Measurements from ENCODE around the gene COL11A2. TPM values are rescaled to one million over a fixed set of nuclear protein-coding genes. Genes with fewer than 3 reads are reported as not detected.

Gene COL11A2
- total RNA-seq, 2 experiments from 2014 or later = 1.9 to 2.0 TPM

DNA sequence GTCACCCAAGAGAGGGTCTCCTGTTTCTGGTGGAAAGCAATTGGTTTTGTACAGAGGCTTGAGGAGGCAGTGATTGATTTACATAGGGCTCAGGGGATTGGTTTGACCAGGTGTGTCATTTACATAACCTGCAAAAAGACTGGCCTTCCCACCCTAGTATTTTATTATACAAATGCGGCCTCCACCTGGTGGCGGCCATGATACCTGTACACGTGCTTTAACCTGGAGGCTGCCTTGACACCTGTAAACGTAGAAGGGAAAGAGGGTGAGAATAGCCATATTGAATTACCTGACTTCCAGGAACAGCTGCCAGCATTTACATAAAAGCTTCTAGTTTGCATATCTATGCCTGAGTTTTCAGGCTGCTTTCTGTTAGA, 67.8 kb downstream of the COL11A2 start:
- Mint-ChIP-seq H3K4me1 (no peaks in the 10 kb centered on the region), H3K9me3 (ENCODE audit: low read depth) (peaks cover 2% of the 10 kb centered on the region), H3K27me3 (peaks cover 7% of the 10 kb centered on the region), H3K4me3 (no peak overlapping the region), H3K27ac (no peak overlapping the region), H3K36me3 (ENCODE audit: low read depth) (peaks cover 1% of the 10 kb centered on the region)
- ChIA-PET CTCF (interaction anchor here (0.6 to 8.0 kb wide), 20 partner anchors 10 to 168 kb away, joined by 3 to 77 read pairs (median 4); partner anchors contain the start of genes B3GALT4, RPS18 and VPS52), POLR2A (no interaction called here)
- intact Hi-C loops (cut with DNase I, micrococcal nuclease) = loop anchor here in 1 of 2 experiments (10.0 kb wide), 1 partner anchor 70 kb away; the partner anchor contains the start of gene COL11A2
- ATAC-seq (no peak), DNase-seq (no peak)

DNA sequence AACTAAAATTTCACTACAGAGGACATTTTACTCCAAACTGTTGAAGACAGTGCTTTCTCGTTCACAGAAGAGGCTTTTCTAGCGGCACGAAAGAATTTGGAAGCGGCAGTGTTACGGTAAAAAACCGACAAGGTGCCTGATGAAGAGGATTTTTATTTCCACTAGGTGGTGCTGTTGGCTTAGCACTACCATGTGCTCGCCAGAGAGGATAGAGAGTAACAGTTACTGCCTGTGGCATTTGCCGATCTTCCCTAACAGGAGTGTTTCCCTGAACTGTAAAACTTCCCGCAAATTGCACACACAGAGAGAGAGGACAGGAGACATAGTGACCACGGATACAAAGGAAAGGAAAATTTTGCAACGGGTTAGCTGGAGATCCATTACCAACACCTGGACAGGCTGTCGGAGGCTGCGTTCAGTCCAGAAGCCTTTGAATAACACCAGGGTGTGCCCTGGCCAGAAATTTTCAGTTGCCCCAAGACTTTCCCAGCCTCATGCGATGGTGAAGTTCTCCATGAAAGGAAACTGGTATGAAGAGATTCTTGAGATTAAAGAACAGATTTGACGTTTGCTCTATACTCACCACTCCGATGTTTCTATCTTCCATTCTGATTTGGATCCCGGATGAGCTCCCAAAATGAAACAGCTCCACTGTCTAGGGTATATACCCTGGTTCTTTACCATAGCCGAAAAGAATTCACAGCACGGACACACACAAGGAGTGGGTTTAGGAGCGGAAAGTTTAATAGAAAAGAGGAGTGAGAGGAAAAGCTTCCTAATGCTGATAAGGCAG, 68.3 kb downstream of the COL11A2 start:
- peaks cover 2% of the 10 kb centered on the region for H3K9me3 Mint-ChIP-seq (ENCODE audit: low read depth)
- peaks cover 7% of the 10 kb centered on the region for H3K27me3 Mint-ChIP-seq
- H3K4me1 Mint-ChIP-seq = no peaks in the 10 kb centered on the region
- peaks cover 1% of the 10 kb centered on the region for H3K36me3 Mint-ChIP-seq (ENCODE audit: low read depth)
- ChIA-PET CTCF (interaction anchor here (0.6 to 8.0 kb wide), 17 partner anchors 9 to 168 kb away, joined by 3 to 77 read pairs (median 4); partner anchors contain the start of genes B3GALT4, RPS18 and VPS52), POLR2A (no interaction called here)
- peak; percentile 71 for ATAC-seq
- intact Hi-C loops (cut with DNase I, micrococcal nuclease) = loop anchor here (1.0 to 10.0 kb wide), 5 partner anchors 24 to 124 kb away; partner anchors contain the start of gene COL11A2 (in 1 of the 2)
- peak; percentile 51 for DNase-seq
- no peak overlapping the region for H3K4me3 Mint-ChIP-seq
- H3K27ac Mint-ChIP-seq = no peak overlapping the region

DNA sequence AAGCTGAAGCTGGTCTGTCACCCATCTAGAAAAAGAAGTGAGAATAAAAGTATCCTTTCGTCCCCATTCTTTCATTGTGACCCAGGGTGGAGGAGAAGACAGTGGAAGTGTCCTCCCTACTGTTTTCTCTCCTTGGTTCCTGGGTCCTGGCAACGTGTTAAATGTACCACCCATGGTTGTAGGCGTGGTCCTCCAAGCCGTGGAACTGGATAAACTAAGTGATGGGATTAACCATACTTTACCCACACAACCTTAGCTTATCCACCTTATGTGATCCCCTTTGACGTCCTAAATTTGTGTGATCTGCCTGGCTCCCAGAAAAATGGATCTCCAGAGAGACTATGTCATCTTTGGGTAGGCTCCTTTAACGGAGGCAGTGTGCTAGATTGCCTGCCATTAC, 69.1 kb downstream of the COL11A2 start:
- ChIA-PET POLR2A (no interaction called here), CTCF (interaction anchor here (0.6 to 8.0 kb wide), 3 partner anchors 14 to 125 kb away, joined by 3 to 77 read pairs (median 4); no protein-coding TSS in a partner anchor)
- H3K4me3 Mint-ChIP-seq = no peak overlapping the region
- H3K27me3 Mint-ChIP-seq = peaks cover 7% of the 10 kb centered on the region
- intact Hi-C loops (cut with DNase I, micrococcal nuclease) = loop anchor here (1.0 to 10.0 kb wide), 5 partner anchors 25 to 125 kb away; partner anchors contain the start of gene COL11A2 (in 1 of the 2)
- peaks cover 1% of the 10 kb centered on the region for H3K36me3 Mint-ChIP-seq (ENCODE audit: low read depth)
- peaks cover 2% of the 10 kb centered on the region for H3K9me3 Mint-ChIP-seq (ENCODE audit: low read depth)
- ATAC-seq (no peak), DNase-seq (no peak)
- H3K27ac Mint-ChIP-seq = no peak overlapping the region
- H3K4me1 Mint-ChIP-seq = no peaks in the 10 kb centered on the region

DNA sequence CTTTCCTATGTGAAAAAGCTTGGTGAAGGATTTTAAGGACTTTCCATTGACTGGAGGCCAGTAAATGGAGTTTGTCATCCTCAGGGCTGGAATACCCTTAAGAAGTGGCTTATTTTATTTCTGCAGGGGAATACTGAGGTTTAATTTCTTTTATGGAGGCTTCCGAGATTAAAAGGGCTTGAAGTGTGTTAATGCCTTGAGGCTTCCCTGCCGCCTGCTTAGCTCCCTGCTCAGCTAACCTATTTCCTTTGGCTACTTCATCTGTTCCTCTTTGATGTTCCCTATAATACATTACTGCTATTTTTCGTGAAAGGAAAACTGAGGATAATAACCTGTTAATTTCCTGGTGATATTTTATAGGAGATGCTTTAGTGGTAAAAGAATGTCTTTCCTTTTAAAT, 72.3 kb downstream of the COL11A2 start:
- Mint-ChIP-seq H3K4me1 (peaks cover 7% of the 10 kb centered on the region), H3K4me3 (no peak overlapping the region), H3K27me3 (peaks cover 25% of the 10 kb centered on the region), H3K9me3 (ENCODE audit: low read depth) (peaks cover 2% of the 10 kb centered on the region), H3K27ac (no peak overlapping the region), H3K36me3 (ENCODE audit: low read depth) (peaks cover 1% of the 10 kb centered on the region)
- ATAC-seq = no peak
- no peak for DNase-seq
- intact Hi-C loops (cut with DNase I, micrococcal nuclease) = loop anchor here in 1 of 2 experiments (10.0 kb wide), 1 partner anchor 75 kb away; the partner anchor contains the start of gene COL11A2
- POLR2A ChIA-PET = interaction anchor here (0.6 kb wide), 1 partner anchor 162 kb away, joined by 4 read pairs; no protein-coding TSS in a partner anchor
- CTCF ChIA-PET = interaction anchor here (0.7 to 2.9 kb wide), 13 partner anchors 10 to 502 kb away, joined by 3 to 30 read pairs (median 3); no protein-coding TSS in a partner anchor

DNA sequence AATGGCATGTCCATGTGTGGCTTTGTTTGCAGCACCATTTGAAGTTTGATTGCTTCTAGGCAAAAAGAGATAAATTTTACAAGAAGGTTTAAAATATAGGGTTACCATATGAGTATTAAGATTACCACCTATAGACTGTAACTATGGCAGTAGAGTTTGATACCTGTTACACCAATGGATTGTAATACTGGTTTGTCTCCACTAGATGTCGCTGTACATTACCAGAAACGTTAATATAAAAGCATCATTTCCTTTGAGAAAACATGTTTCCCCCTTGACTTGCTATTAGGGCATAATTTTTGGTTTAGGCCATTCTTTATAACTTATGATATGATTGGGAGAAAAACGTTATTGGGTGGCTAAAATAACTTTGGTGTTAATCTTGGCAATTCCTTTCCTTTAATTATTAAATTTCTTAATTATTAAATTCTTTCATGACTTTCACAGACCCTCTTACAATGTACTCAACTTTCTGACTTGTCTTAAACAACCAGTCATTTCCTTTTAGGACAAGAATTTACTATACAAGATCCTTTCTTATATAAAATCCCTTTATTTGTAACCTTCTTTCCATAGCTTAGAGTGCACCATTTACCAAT, 73.6 kb downstream of the COL11A2 start:
- Mint-ChIP-seq H3K27me3 (peaks cover 31% of the 10 kb centered on the region), H3K9me3 (ENCODE audit: low read depth) (no peaks in the 10 kb centered on the region), H3K4me1 (peaks cover 7% of the 10 kb centered on the region), H3K27ac (no peak overlapping the region), H3K4me3 (no peak overlapping the region), H3K36me3 (ENCODE audit: low read depth) (no peaks in the 10 kb centered on the region)
- ATAC-seq (peak; percentile 55), DNase-seq (no peak)
- ChIA-PET POLR2A (interaction anchor here (0.5 kb wide), 1 partner anchor 300 kb away, joined by 3 read pairs; no protein-coding TSS in a partner anchor), CTCF (interaction anchor here (0.6 to 2.9 kb wide), 9 partner anchors 11 to 129 kb away, joined by 3 to 30 read pairs (median 4); partner anchors contain the start of gene HLA-DPA1)
- intact Hi-C loops (cut with DNase I, micrococcal nuclease) = loop anchor here (1.0 kb wide), 1 partner anchor 130 kb away; no protein-coding TSS in a partner anchor

DNA sequence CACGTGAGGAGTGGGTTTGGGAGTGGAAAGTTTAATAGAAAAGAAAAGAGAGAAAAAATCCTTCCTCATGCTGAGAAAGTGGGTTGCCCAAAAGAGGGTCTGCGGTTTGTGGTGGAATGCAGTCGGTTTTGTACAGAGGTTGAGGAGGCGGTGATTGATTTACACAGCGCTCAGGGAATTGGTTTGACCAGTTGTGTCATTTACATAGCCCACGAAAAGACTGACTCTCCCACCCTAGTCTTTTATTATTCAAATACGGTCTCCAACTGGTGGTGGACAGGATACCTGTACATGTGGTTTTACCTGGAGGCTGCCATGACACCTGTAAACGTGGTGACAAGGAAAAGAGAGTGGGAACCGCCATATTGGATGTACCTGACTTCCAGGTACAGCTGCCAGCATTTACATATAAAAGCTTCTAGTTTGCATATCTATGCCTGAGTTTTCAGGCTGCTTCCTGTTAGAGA, 74.4 kb downstream of the COL11A2 start:
- ChIA-PET POLR2A (no interaction called here), CTCF (interaction anchor here (0.6 to 2.9 kb wide), 9 partner anchors 27 to 133 kb away, joined by 3 to 16 read pairs (median 4); no protein-coding TSS in a partner anchor)
- H3K9me3 Mint-ChIP-seq (ENCODE audit: low read depth) = no peaks in the 10 kb centered on the region
- peaks cover 37% of the 10 kb centered on the region for H3K27me3 Mint-ChIP-seq
- H3K27ac Mint-ChIP-seq = no peak overlapping the region
- no peak overlapping the region for H3K4me3 Mint-ChIP-seq
- no peak for DNase-seq
- ATAC-seq = no peak
- H3K4me1 Mint-ChIP-seq = peaks cover 7% of the 10 kb centered on the region
- no peaks in the 10 kb centered on the region for H3K36me3 Mint-ChIP-seq (ENCODE audit: low read depth)
- intact Hi-C loops (cut with DNase I, micrococcal nuclease) = loop anchor here (1.0 kb wide), 1 partner anchor 130 kb away; no protein-coding TSS in a partner anchor

DNA sequence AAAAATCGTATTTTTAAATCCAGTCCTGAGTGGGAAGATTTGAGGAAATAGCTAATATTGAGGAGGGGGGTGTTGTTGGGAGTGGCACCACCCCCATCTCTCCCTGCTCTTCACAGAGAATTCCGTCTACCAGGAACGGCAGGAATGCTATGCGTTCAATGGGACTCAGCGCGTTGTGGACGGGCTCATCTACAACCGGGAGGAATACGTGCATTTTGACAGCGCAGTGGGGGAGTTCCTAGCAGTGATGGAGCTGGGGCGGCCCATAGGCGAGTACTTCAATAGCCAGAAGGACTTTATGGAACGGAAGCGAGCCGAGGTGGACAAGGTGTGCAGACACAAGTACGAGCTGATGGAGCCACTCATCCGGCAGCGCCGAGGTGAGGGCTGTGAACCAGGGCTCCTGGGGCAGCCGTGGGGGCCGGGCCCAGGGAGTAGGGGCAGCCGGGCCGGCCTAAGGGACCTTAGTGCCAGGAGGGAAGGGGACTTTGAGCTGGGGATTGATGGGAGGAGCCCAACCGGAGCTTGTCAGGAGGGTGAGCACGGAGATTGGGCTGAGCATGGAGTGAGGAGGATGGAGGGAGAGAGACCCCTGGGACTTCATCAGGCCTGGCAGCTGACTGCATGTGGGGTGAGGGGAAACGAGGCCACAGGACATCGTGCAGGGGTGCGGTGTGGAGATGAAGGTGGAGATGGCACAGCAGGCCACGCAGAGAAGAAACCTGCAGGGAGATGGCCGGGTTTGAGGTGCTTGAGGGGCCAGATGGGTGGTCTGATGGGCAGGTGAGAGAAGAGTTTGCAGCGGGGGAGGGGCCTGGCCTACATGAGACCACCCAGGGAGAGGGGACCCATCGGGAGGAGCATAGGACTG, 75.2 kb downstream of the COL11A2 start:
- H3K36me3 Mint-ChIP-seq (ENCODE audit: low read depth) = no peaks in the 10 kb centered on the region
- intact Hi-C loops (cut with DNase I, micrococcal nuclease) = no loop called here

DNA sequence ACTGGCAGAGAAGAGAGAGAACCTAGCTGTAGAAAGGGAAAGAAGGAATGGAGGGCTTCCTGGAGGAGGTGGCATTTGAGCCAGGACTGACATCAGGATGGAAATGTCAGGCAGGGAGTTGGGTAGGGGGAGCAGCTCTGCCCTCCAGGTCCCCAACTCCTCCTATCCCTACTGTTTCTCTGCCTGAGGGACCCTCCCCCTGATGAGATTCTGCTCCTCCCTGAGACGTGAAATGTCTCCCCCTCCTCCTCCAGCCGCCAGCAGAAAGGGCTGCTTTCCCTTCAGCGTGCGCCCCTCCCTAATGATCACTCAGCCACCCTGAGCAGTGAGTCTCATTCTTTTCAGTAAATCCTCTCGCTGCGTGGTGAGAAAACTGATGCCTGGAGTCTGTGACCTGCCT, 75.8 kb downstream of the COL11A2 start:
- Mint-ChIP-seq H3K9me3 (ENCODE audit: low read depth) (no peaks in the 10 kb centered on the region), H3K4me3 (peak overlapping the region; percentile 7), H3K27ac (no peak overlapping the region), H3K27me3 (peaks cover 39% of the 10 kb centered on the region), H3K4me1 (peaks cover 7% of the 10 kb centered on the region), H3K36me3 (ENCODE audit: low read depth) (no peaks in the 10 kb centered on the region)
- ChIA-PET POLR2A (no interaction called here), CTCF (interaction anchor here (0.8 to 1.8 kb wide), 6 partner anchors 10 to 134 kb away, joined by 3 to 4 read pairs (median 4); no protein-coding TSS in a partner anchor)
- intact Hi-C loops (cut with DNase I, micrococcal nuclease) = no loop called here
- ATAC-seq (no peak), DNase-seq (no peak)

More for the DNA sequence above, 75.2 kb downstream of the COL11A2 start:
- DNase-seq (peak; percentile 23), ATAC-seq (peak; percentile 52)
- Mint-ChIP-seq H3K27ac (no peak overlapping the region), H3K27me3 (peaks cover 39% of the 10 kb centered on the region), H3K9me3 (ENCODE audit: low read depth) (no peaks in the 10 kb centered on the region), H3K4me3 (peak overlapping the region; percentile 28), H3K4me1 (peaks cover 7% of the 10 kb centered on the region)
- POLR2A ChIA-PET = no interaction called here
- CTCF ChIA-PET = interaction anchor here (1.0 to 1.8 kb wide), 6 partner anchors 9 to 133 kb away, joined by 3 to 4 read pairs (median 4); no protein-coding TSS in a partner anchor

DNA sequence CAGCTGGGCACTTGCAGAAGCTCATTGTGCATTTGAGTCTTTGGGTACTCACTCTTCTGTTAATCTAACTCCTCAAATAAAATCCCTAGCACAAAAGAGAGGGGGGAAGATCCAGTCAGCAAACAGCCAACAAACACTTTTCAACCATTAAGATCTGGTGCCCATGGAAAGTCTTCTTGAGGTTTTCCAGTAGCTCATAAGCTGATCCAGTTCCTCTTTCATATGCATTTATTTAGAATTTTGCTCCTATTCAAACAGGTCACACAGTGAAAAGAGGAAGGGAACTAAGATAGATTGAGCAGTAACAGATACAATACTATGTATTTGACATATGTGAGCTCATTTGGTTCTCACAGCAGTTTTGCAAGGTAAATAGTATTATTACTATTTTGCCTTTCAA, 77.9 kb downstream of the COL11A2 start:
- peaks cover 7% of the 10 kb centered on the region for H3K4me1 Mint-ChIP-seq
- CTCF ChIA-PET = interaction anchor here (0.6 to 1.3 kb wide), 8 partner anchors 10 to 246 kb away, joined by 3 to 7 read pairs (median 4); partner anchors contain the start of gene HLA-DMA
- H3K27me3 Mint-ChIP-seq = peaks cover 51% of the 10 kb centered on the region
- POLR2A ChIA-PET = no interaction called here
- ATAC-seq (no peak), DNase-seq (no peak)
- intact Hi-C loops (cut with DNase I, micrococcal nuclease) = no loop called here
- H3K9me3 Mint-ChIP-seq (ENCODE audit: low read depth) = no peaks in the 10 kb centered on the region
- H3K27ac Mint-ChIP-seq = no peak overlapping the region
- no peaks in the 10 kb centered on the region for H3K36me3 Mint-ChIP-seq (ENCODE audit: low read depth)
- H3K4me3 Mint-ChIP-seq = no peak overlapping the region

DNA sequence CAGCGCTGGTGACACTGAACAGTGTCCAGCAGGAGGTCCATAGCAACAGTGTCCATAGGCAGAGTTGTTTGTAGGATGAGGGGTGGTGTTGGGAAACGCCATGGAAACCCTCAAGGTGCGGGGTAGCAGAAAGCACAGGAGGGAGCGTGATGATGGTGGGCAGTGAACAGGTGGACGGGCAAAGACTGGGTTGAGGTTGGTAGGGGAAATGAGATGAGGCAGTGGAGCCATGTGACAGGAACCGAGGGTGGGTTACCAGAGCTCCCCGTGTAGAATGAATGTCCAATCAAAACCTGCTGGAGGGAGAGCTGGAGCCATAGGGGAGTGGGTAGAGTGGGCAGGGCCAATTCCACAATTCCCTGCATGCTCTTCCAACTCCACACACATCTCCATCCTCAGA, 78.5 kb downstream of the COL11A2 start:
- CTCF ChIA-PET = interaction anchor here (0.8 to 1.0 kb wide), 4 partner anchors 12 to 246 kb away, joined by 4 to 6 read pairs (median 4); no protein-coding TSS in a partner anchor
- intact Hi-C loops (cut with DNase I, micrococcal nuclease) = no loop called here
- ATAC-seq (no peak), DNase-seq (no peak)
- Mint-ChIP-seq H3K36me3 (ENCODE audit: low read depth) (no peaks in the 10 kb centered on the region), H3K27me3 (peaks cover 52% of the 10 kb centered on the region), H3K9me3 (ENCODE audit: low read depth) (no peaks in the 10 kb centered on the region), H3K4me1 (peaks cover 7% of the 10 kb centered on the region), H3K4me3 (no peak overlapping the region), H3K27ac (no peak overlapping the region)
- POLR2A ChIA-PET = no interaction called here
